AG08395 (cell line): ENCODE measurements around the gene THTPA.
"Not testable (repeated sequence)": the region's sequence is repeated elsewhere in the genome, so short reads cannot be mapped to it uniquely, and the experiment has no call there.

Source experiments
- DNase-seq: peaks from one replicate; pipeline ENCODE4 v3.0.0; 2012; ENCODE audit warnings: mixed read lengths, low spot score

THTPA gene

GRCh38 chr14:23533652-23534435 lies 22.2 kb upstream of the THTPA start:
- DNase-seq, result no peak

- DNase-seq, result no peak
Measured at GRCh38 chr14:23535943-23536342, 20.1 kb upstream of the THTPA start.

GRCh38 chr14:23536494-23536893 lies 19.6 kb upstream of the THTPA start:
- no peak for DNase-seq

GRCh38 chr14:23536906-23537305 lies 19.2 kb upstream of the THTPA start:
- DNase-seq, result not testable (repeated sequence)

- peak; percentile 37 for DNase-seq
Measured at GRCh38 chr14:23537351-23538049, 18.6 kb upstream of the THTPA start.

- no peak for DNase-seq
Measured at GRCh38 chr14:23538050-23538718, 17.9 kb upstream of the THTPA start.

GRCh38 chr14:23538785-23539184 lies 17.3 kb upstream of the THTPA start:
- peak; percentile 71 for DNase-seq

- peak; percentile 53 for DNase-seq
Measured at GRCh38 chr14:23539248-23540140, 16.6 kb upstream of the THTPA start.

- no peak for DNase-seq
Measured at GRCh38 chr14:23540141-23540469, 16.0 kb upstream of the THTPA start.

GRCh38 chr14:23542261-23542660 lies 13.8 kb upstream of the THTPA start:
- no peak for DNase-seq

GRCh38 chr14:23543403-23543802 lies 12.7 kb upstream of the THTPA start:
- no peak for DNase-seq

- DNase-seq, result no peak
Measured at GRCh38 chr14:23544511-23545447, 11.3 kb upstream of the THTPA start.

GRCh38 chr14:23545740-23546365 lies 10.2 kb upstream of the THTPA start:
- DNase-seq, result no peak

- DNase-seq, result no peak
Measured at GRCh38 chr14:23546450-23547035, 9.5 kb upstream of the THTPA start.

GRCh38 chr14:23547924-23548323 lies 8.1 kb upstream of the THTPA start:
- no peak for DNase-seq

- peak; percentile 21 for DNase-seq
Measured at GRCh38 chr14:23548351-23549318, 7.4 kb upstream of the THTPA start.

- DNase-seq, result no peak
Measured at GRCh38 chr14:23550131-23550811, 5.8 kb upstream of the THTPA start.

GRCh38 chr14:23550812-23551265 lies 5.2 kb upstream of the THTPA start:
- no peak for DNase-seq
